ENCODE data around the gene SRSF1. TPM values are rescaled to one million over a fixed set of nuclear protein-coding genes. Genes with fewer than 3 reads are reported as not detected.

Gene SRSF1
- total RNA-seq, 1 experiment from 2014 or later: 325 TPM

- Histone ChIP-seq H3K4me1 (0 out of 2 replicates have a peak, but pooled peaks cover 5% of the 10 kb centered on the region), H3K27me3 (replicated peaks; ENCODE audit: control insufficient read depth, insufficient read depth, low read length) (no peaks in the 10 kb centered on the region), H3K4me3 (ENCODE audit: low read depth, low read length) (no peak overlapping the region), H3K36me3 (ENCODE audit: control insufficient read depth, insufficient read depth, low read length) (no peaks in the 10 kb centered on the region), H3K9me3 (no peaks in the 10 kb centered on the region)
- no peak overlapping the region for H3K27ac Mint-ChIP-seq (ENCODE audit: unreplicated experiment)
- no TSS peak for BruUV-seq (replicated peaks)
- no peak overlapping the region for H3K4me3 Mint-ChIP-seq (ENCODE audit: unreplicated experiment)
- H3K9me3 Mint-ChIP-seq (ENCODE audit: unreplicated experiment): no peaks in the 10 kb centered on the region
- intact Hi-C loops (cut with micrococcal nuclease; ENCODE audit: unreplicated experiment): no loop called here
- TF ChIP-seq CTCF (IDR thresholded peaks at IDR 0.05; ENCODE audit: insufficient read depth in 1 of 2, low read depth in 1 of 2, low read length in 1 of 2, severe bottlenecking in 1 of 2, unreplicated experiment in 1 of 2): no peak
- H3K27me3 Mint-ChIP-seq (ENCODE audit: insufficient read depth, unreplicated experiment): no peaks in the 10 kb centered on the region
- DNase-seq: no peak
- H3K4me1 Mint-ChIP-seq (ENCODE audit: low read depth, unreplicated experiment): no peaks in the 10 kb centered on the region
- H3K36me3 Mint-ChIP-seq (ENCODE audit: insufficient read depth, unreplicated experiment): no peaks in the 10 kb centered on the region
- ChIA-PET CTCF (interaction anchor here (1.0 kb wide), 1 partner anchor 74 kb away, joined by 5 read pairs; no protein-coding TSS in a partner anchor), POLR2A (no interaction called here)
These were observed 40.2 kb downstream of the SRSF1 start for GRCh38 chr17:57966875-57967274.

DNA sequence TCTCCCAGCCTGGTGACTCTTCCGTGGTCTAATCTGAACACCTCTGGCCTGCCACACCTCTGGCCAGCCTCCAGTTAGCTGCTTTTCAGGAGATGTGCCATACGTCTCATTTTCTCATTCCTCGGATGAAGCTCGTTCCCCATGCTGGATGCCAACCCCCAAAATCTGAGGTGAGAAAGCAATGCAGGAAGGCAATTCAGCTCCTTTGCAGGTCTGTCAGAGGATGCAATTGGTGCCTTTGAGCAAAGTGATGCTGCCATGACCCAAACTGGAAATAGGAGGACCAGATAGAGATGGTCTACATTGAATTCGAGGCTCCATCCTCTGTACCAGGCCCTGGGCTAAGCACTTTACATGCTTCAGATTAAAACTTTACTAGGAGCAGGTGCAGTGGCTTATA lies 40.8 kb downstream of the SRSF1 start:
- no peaks in the 10 kb centered on the region for H3K9me3 ChIP-seq
- H3K4me3 Mint-ChIP-seq (ENCODE audit: unreplicated experiment): no peak overlapping the region
- no peaks in the 10 kb centered on the region for H3K27me3 ChIP-seq (replicated peaks; ENCODE audit: control insufficient read depth, insufficient read depth, low read length)
- intact Hi-C loops (cut with micrococcal nuclease; ENCODE audit: unreplicated experiment): no loop called here
- DNase-seq: no peak
- no peaks in the 10 kb centered on the region for H3K9me3 Mint-ChIP-seq (ENCODE audit: unreplicated experiment)
- TF ChIP-seq CTCF (IDR thresholded peaks at IDR 0.05; ENCODE audit: insufficient read depth in 1 of 2, low read depth in 1 of 2, low read length in 1 of 2, severe bottlenecking in 1 of 2, unreplicated experiment in 1 of 2): no peak
- H3K36me3 Mint-ChIP-seq (ENCODE audit: insufficient read depth, unreplicated experiment): no peaks in the 10 kb centered on the region
- POLR2A ChIA-PET: no interaction called here
- CTCF ChIA-PET: interaction anchor here (1.0 kb wide), 1 partner anchor 74 kb away, joined by 5 read pairs; no protein-coding TSS in a partner anchor
- no peaks in the 10 kb centered on the region for H3K36me3 ChIP-seq (ENCODE audit: control insufficient read depth, insufficient read depth, low read length)
- no peak overlapping the region for H3K27ac Mint-ChIP-seq (ENCODE audit: unreplicated experiment)
- H3K27me3 Mint-ChIP-seq (ENCODE audit: insufficient read depth, unreplicated experiment): no peaks in the 10 kb centered on the region
- H3K4me3 ChIP-seq (ENCODE audit: low read depth, low read length): no peak overlapping the region
- no TSS peak for BruUV-seq (replicated peaks)
- peaks cover under 1% of the 10 kb centered on the region for H3K4me1 Mint-ChIP-seq (ENCODE audit: low read depth, unreplicated experiment)
- H3K4me1 ChIP-seq: peaks cover 5% of the 10 kb centered on the region; the same call in 1 of the 2 replicates

GRCh38 chr17:57965521-57966160 lies 41.4 kb downstream of the SRSF1 start:
- no TSS peak for BruUV-seq (replicated peaks)
- POLR2A ChIA-PET: no interaction called here
- no peak for TF ChIP-seq CTCF (IDR thresholded peaks at IDR 0.05; ENCODE audit: insufficient read depth in 1 of 2, low read depth in 1 of 2, low read length in 1 of 2, severe bottlenecking in 1 of 2, unreplicated experiment in 1 of 2)
- Mint-ChIP-seq H3K36me3 (ENCODE audit: insufficient read depth, unreplicated experiment) (no peaks in the 10 kb centered on the region), H3K27ac (ENCODE audit: unreplicated experiment) (no peak overlapping the region), H3K4me3 (ENCODE audit: unreplicated experiment) (no peak overlapping the region), H3K27me3 (ENCODE audit: insufficient read depth, unreplicated experiment) (no peaks in the 10 kb centered on the region), H3K9me3 (ENCODE audit: unreplicated experiment) (no peaks in the 10 kb centered on the region), H3K4me1 (ENCODE audit: low read depth, unreplicated experiment) (peaks cover 6% of the 10 kb centered on the region)
- no peaks in the 10 kb centered on the region for H3K9me3 ChIP-seq
- CTCF ChIA-PET: no interaction called here
- intact Hi-C loops (cut with micrococcal nuclease; ENCODE audit: unreplicated experiment): no loop called here
- peaks cover 6% of the 10 kb centered on the region; the same call in 1 of the 2 replicates for H3K4me1 ChIP-seq
- DNase-seq: no peak
- H3K4me3 ChIP-seq (ENCODE audit: low read depth, low read length): no peak overlapping the region
- H3K36me3 ChIP-seq (ENCODE audit: control insufficient read depth, insufficient read depth, low read length): no peaks in the 10 kb centered on the region
- H3K27me3 ChIP-seq (replicated peaks; ENCODE audit: control insufficient read depth, insufficient read depth, low read length): no peaks in the 10 kb centered on the region
